Endothelial cell of umbilical vein (primary cell): ENCODE data around the gene SCGN. TPM values are rescaled to one million over a fixed set of nuclear protein-coding genes. Genes with fewer than 3 reads are reported as not detected.

Experiments
- BruUV-seq: library from RNA; stranded (reverse); fragments of 400-500 nt; replicated peaks from 2 replicates; lab custom pipeline; 2021; lab: Mats Ljungman, UMichigan
- CTCF ChIA-PET: fragments of 300-600, 350-600 bp; sonication (Branson Sonifier 250); formaldehyde crosslinking; loops from one replicate; lab custom pipeline; 2021; ENCODE audit warnings: antibody characterized with exemption, inconsistent platforms; lab: Charles Lee
- POLR2A ChIA-PET: fragments of 300-600, 350-600 bp; sonication (Branson Sonifier 250); formaldehyde crosslinking; loops from one replicate; lab custom pipeline; 2021; ENCODE audit warnings: antibody characterized with exemption, inconsistent platforms; lab: Charles Lee
- DNase-seq: peaks from one replicate; pipeline ENCODE4 v3.0.0-alpha.2; 2011; ENCODE audit warnings: low read depth, low spot score
- FAIRE-seq: peaks from 2 replicates; lab custom pipeline; 2011; peaks lifted over from hg19 to GRCh38; lab: Jason Lieb, UNC
- H2AFZ ChIP-seq: 2 replicates; pipeline ENCODE4 v1.6.0; 2012; ENCODE audit warnings: low read depth, low read length, control low read depth, inconsistent platforms
- H3K27ac ChIP-seq: 2 replicates; pipeline ENCODE4 v1.5.1; 2011; ENCODE audit warnings: low read depth, mild to moderate bottlenecking, control low read depth, low read length, moderate library complexity; ENCODE audit not compliant: insufficient read depth
- H3K27me3 ChIP-seq, 2 experiments: 2 replicates each; pipeline versions ENCODE4 v1.6.0 to v1.6.1; 2011; ENCODE audit warnings: low read length in 2 of 2, mixed read lengths in 1 of 2; ENCODE audit not compliant: control insufficient read depth in 2 of 2, insufficient read depth in 2 of 2
- H3K36me3 ChIP-seq, 2 experiments: 2 replicates in 1 of 2; 3 replicates in 1 of 2; pipeline ENCODE4 v1.5.1; 2011; ENCODE audit warnings: low read length in 2 of 2, mild to moderate bottlenecking in 1 of 2, moderate library complexity in 1 of 2; ENCODE audit not compliant: control insufficient read depth in 2 of 2, insufficient read depth in 2 of 2; ENCODE audit errors: extremely low read depth in 1 of 2
- H3K4me1 ChIP-seq: 3 replicates; pipeline ENCODE4 v1.5.1; 2011; ENCODE audit warnings: mild to moderate bottlenecking, low read length; ENCODE audit not compliant: control insufficient read depth, insufficient read depth; ENCODE audit errors: extremely low read depth
- H3K4me2 ChIP-seq: 2 replicates; pipeline ENCODE4 v1.6.1; 2011; ENCODE audit warnings: low read length, control low read depth, mixed read lengths; ENCODE audit not compliant: insufficient read depth
- H3K4me3 ChIP-seq, 3 experiments: fragments of 200-600 bp in 1 of 3; sonication (generic), shearing (Covaris generic) in 1 of 3; replicated peaks in 1 of 3; 2 replicates each; pipeline ENCODE4 v1.5.1; 2011 to 2016; ENCODE audit warnings: control low read depth in 3 of 3, low read length in 3 of 3, mild to moderate bottlenecking in 2 of 3, inconsistent platforms in 1 of 3, low read depth in 1 of 3, moderate library complexity in 1 of 3; ENCODE audit not compliant: insufficient read depth in 1 of 3
- H3K79me2 ChIP-seq: 2 replicates; pipeline ENCODE4 v1.6.0; 2012; ENCODE audit warnings: low read length, inconsistent platforms; ENCODE audit not compliant: control insufficient read depth, insufficient read depth
- H3K9ac ChIP-seq: replicated peaks from 2 replicates; pipeline ENCODE3; 2011; ENCODE audit warnings: low read length, control low read depth; ENCODE audit not compliant: insufficient read depth; ENCODE audit errors: extremely low read depth
- H3K9me1 ChIP-seq: replicated peaks from 3 replicates; pipeline ENCODE4 v1.6.0; 2011; ENCODE audit warnings: mild to moderate bottlenecking, low read length; ENCODE audit not compliant: control insufficient read depth, insufficient read depth; ENCODE audit errors: extremely low read depth
- H3K9me3 ChIP-seq: replicated peaks from 2 replicates; pipeline ENCODE4 v1.5.1; 2012; ENCODE audit warnings: low read length, inconsistent platforms; ENCODE audit not compliant: control insufficient read depth, insufficient read depth
- H4K20me1 ChIP-seq: replicated peaks from 2 replicates; pipeline ENCODE3; 2011; ENCODE audit warnings: mild to moderate bottlenecking, low read length; ENCODE audit not compliant: control insufficient read depth, insufficient read depth; ENCODE audit errors: extremely low read depth
- CTCF ChIP-seq, 2 donors: IDR thresholded peaks; 1 replicate in 1 of 2; 2 replicates in 1 of 2; pipeline ENCODE4 v1.5.1; 2011; ENCODE audit warnings: low read length in 2 of 2, mild to moderate bottlenecking in 2 of 2, moderate library complexity in 2 of 2, control low read depth in 1 of 2, inconsistent platforms in 1 of 2, low read depth in 1 of 2; ENCODE audit not compliant: insufficient read depth in 1 of 2; ENCODE audit errors: extremely low read depth in 1 of 2
- EZH2 ChIP-seq: IDR thresholded peaks from 2 replicates; pipeline ENCODE4 v1.6.1; 2012; ENCODE audit warnings: borderline replicate concordance, low read depth, mild to moderate bottlenecking, moderate library complexity, low read length, inconsistent platforms; ENCODE audit not compliant: severe bottlenecking
- FOS ChIP-seq: IDR thresholded peaks from 2 replicates; pipeline ENCODE4 v1.6.1; 2011; ENCODE audit warnings: mild to moderate bottlenecking, low read length, moderate library complexity, borderline replicate concordance; ENCODE audit not compliant: insufficient read depth
- GATA2 ChIP-seq: IDR thresholded peaks from 2 replicates; pipeline ENCODE4 v1.7.0; 2011; ENCODE audit warnings: low read depth, mild to moderate bottlenecking, moderate library complexity, mixed read lengths, low read length; ENCODE audit not compliant: insufficient read length, insufficient read depth
- JUN ChIP-seq: IDR thresholded peaks from 2 replicates; pipeline ENCODE4 v1.6.1; 2011; ENCODE audit warnings: borderline replicate concordance, low read depth; ENCODE audit not compliant: insufficient read length, insufficient read depth
- MAX ChIP-seq: IDR thresholded peaks from 2 replicates; pipeline ENCODE4 v1.6.1; 2011; ENCODE audit not compliant: insufficient read depth, insufficient read length
- MYC ChIP-seq: IDR thresholded peaks from one replicate; pipeline ENCODE4 v1.6.1; 2011; ENCODE audit warnings: mild to moderate bottlenecking, low read depth, low read length
- POLR2A ChIP-seq: IDR thresholded peaks from 2 replicates; pipeline ENCODE4 v1.6.1; 2012; ENCODE audit warnings: low read depth, mild to moderate bottlenecking, control low read depth, low read length
- POLR2AphosphoS5 ChIP-seq: IDR thresholded peaks from 2 replicates; pipeline ENCODE4 v1.6.1; 2012; ENCODE audit warnings: low read depth, mild to moderate bottlenecking, control low read depth, low read length, moderate library complexity; ENCODE audit not compliant: insufficient read depth
- dilution Hi-C: fragments of 300-500 bp; cut with MboI; formaldehyde crosslinking; loops from one replicate; pipeline ENCODE4 v1.15.0; 2019; ENCODE audit warnings: low sequenced_read_pairs; ENCODE audit not compliant: extremely low pct_ligation_motif_present
- intact Hi-C: fragments of 100-400 bp; cut with micrococcal nuclease; formaldehyde crosslinking; loops from one replicate; pipeline ENCODE4 v1.10.0; 2022
- polyA plus RNA-seq, 4 experiments: library from polyadenylated mRNA; depleted of rRNA in 3 of 4; stranded (reverse) in 3 of 4; unstranded in 1 of 4; fragments of >200 nt; gene quantifications; 2 replicates each; pipeline versions ENCODE4 v1.2.1 to v1.2.3, GENCODE V29; 2011 to 2012; ENCODE audit warnings: missing spikeins in 1 of 4
- total RNA-seq: library from RNA; stranded (reverse); gene quantifications from 2 replicates; pipeline ENCODE4 v1.2.3, GENCODE V29; 2021

SCGN gene
- total and polyA plus RNA-seq, 2 donors (not counting 3 experiments of a cell fraction or from before 2014, with no cell fraction given), result not detected

GRCh38 chr6:25623879-25624278 lies 28.1 kb upstream of the SCGN start:
- Histone ChIP-seq H4K20me1 (no peaks in the 10 kb centered on the region), H3K27me3 (no peaks in the 10 kb centered on the region), H3K36me3 (no peaks in the 10 kb centered on the region), H3K79me2 (no peaks in the 10 kb centered on the region), H3K4me1 (no peaks in the 10 kb centered on the region), H3K9ac (no peak overlapping the region), H3K4me2 (no peak overlapping the region), H3K9me1 (no peaks in the 10 kb centered on the region), H3K4me3 (no peak overlapping the region), H3K9me3 (no peaks in the 10 kb centered on the region), H3K27ac (no peak overlapping the region), H2AFZ (no peak overlapping the region)
- dilution Hi-C loops (no loop called here), intact Hi-C loops (no loop called here)
- ChIA-PET POLR2A (no interaction called here), CTCF (interaction anchor here (0.7 kb wide), 1 partner anchor 94 kb away, joined by 3 read pairs; no protein-coding TSS in a partner anchor)
- BruUV-seq, result no TSS peak
- no peak for FAIRE-seq
- no peak for TF ChIP-seq MAX
- TF ChIP-seq POLR2A, result no peak
- no peak for TF ChIP-seq EZH2
- TF ChIP-seq JUN, result no peak
- TF ChIP-seq GATA2, result no peak
- TF ChIP-seq FOS, result no peak
- TF ChIP-seq MYC, result no peak
- no peak for TF ChIP-seq CTCF (IDR thresholded peaks at IDR 0.05; ENCODE audit: extremely low read depth in 1 of 2, insufficient read depth in 1 of 2, low read depth in 1 of 2, low read length in 2 of 2)
- no peak for TF ChIP-seq POLR2AphosphoS5
- no peak for DNase-seq
